Neural progenitor cell (in vitro differentiated cells): Measurements from ENCODE around the gene UBAC1. TPM values are rescaled to one million over a fixed set of nuclear protein-coding genes. Genes with fewer than 3 reads are reported as not detected.

Source experiments
- DNase-seq: peaks from one replicate; pipeline ENCODE4 v3.0.0-alpha.2; 2016; ENCODE audit warnings: low spot score
- H2AFZ ChIP-seq: fragments of 200-600 bp; sonication (generic); replicated peaks from 2 replicates; pipeline ENCODE4 v1.6.1; 2016; ENCODE audit warnings: antibody characterized with exemption
- H3F3A ChIP-seq: fragments of 200-600 bp; sonication (generic); 2 replicates; pipeline ENCODE4 v1.6.1; 2016; ENCODE audit warnings: antibody characterized with exemption, low read depth
- H3K27ac ChIP-seq: fragments of 200-600 bp; sonication (generic); 2 replicates; pipeline ENCODE4 v1.5.1; 2016; ENCODE audit warnings: mild to moderate bottlenecking
- H3K27me3 ChIP-seq: fragments of 200-600 bp; sonication (generic); 2 replicates; pipeline ENCODE4 v1.6.1; 2016; ENCODE audit warnings: mild to moderate bottlenecking, moderate library complexity
- H3K36me3 ChIP-seq: fragments of 200-600 bp; sonication (generic); 2 replicates; pipeline ENCODE4 v1.5.1; 2016
- H3K4me1 ChIP-seq: fragments of 200-600 bp; sonication (generic); 2 replicates; pipeline ENCODE4 v1.6.1; 2016; ENCODE audit warnings: mixed run types
- H3K4me2 ChIP-seq: fragments of 200-600 bp; sonication (generic); 2 replicates; pipeline ENCODE4 v1.6.1; 2016
- H3K4me3 ChIP-seq: fragments of 200-600 bp; sonication (generic); 2 replicates; pipeline ENCODE4 v1.5.1; 2016
- H3K79me2 ChIP-seq: fragments of 200-600 bp; sonication (generic); 2 replicates; pipeline ENCODE4 v1.6.1; 2016; ENCODE audit warnings: low read depth
- H3K9ac ChIP-seq: fragments of 200-600 bp; sonication (generic); 2 replicates; pipeline ENCODE4 v1.6.1; 2016
- H3K9me3 ChIP-seq: fragments of 200-600 bp; sonication (generic); 2 replicates; pipeline ENCODE4 v1.5.1; 2016; ENCODE audit warnings: low read depth
- H4K20me1 ChIP-seq: fragments of 200-600 bp; sonication (generic); 2 replicates; pipeline ENCODE4 v1.6.1; 2016; ENCODE audit warnings: low read depth
- H3K27ac Mint-ChIP-seq: 3 replicates; pipeline ENCODE4 v1.8.0; 2021; ENCODE audit warnings: mixed read lengths
- H3K27me3 Mint-ChIP-seq: 2 replicates; pipeline ENCODE4 v1.8.0; 2022; ENCODE audit warnings: low read depth, mild to moderate bottlenecking, inconsistent platforms, moderate library complexity, mixed read lengths; ENCODE audit not compliant: insufficient read depth
- H3K36me3 Mint-ChIP-seq: 3 replicates; pipeline ENCODE4 v1.8.0; 2021; ENCODE audit warnings: mixed read lengths
- H3K4me1 Mint-ChIP-seq: 3 replicates; pipeline ENCODE4 v1.8.0; 2021; ENCODE audit warnings: mixed read lengths
- H3K4me3 Mint-ChIP-seq: 3 replicates; pipeline ENCODE4 v1.8.0; 2021; ENCODE audit warnings: mild to moderate bottlenecking, moderate library complexity, mixed read lengths
- H3K9me3 Mint-ChIP-seq: 3 replicates; pipeline ENCODE4 v1.8.0; 2020; ENCODE audit warnings: mixed read lengths
- CTCF ChIP-seq: fragments of 200-600 bp; sonication (generic); IDR thresholded peaks from 2 replicates; pipeline ENCODE4 v1.5.1; 2017; ENCODE audit warnings: antibody characterized with exemption, mild to moderate bottlenecking
- EZH2 ChIP-seq: fragments of 200-600 bp; sonication (generic); IDR thresholded peaks from 2 replicates; pipeline ENCODE4 v1.6.1; 2017; ENCODE audit warnings: antibody characterized with exemption, mild to moderate bottlenecking, moderate library complexity
- EZH2phosphoT487 ChIP-seq: fragments of 200-600 bp; sonication (generic); IDR thresholded peaks from 2 replicates; pipeline ENCODE4 v1.6.1; 2017; ENCODE audit warnings: antibody characterized with exemption
- total RNA-seq: library from RNA; depleted of rRNA; stranded (reverse); fragments of >200 nt; gene quantifications from 2 replicates; pipeline ENCODE4 v1.2.3, GENCODE V29; 2015; ENCODE audit warnings: low replicate concordance

Gene UBAC1
- total RNA-seq, 1 donor from 2014 or later = 66.0 TPM

- H3K4me3 Mint-ChIP-seq = no peak overlapping the region
- peaks cover 3% of the 10 kb centered on the region for H3K27me3 Mint-ChIP-seq
- H3K9ac ChIP-seq = no peak overlapping the region
- no peak overlapping the region for H3K4me2 ChIP-seq
- H3K79me2 ChIP-seq = peaks cover 100% of the 10 kb centered on the region
- H3K4me3 ChIP-seq = no peak overlapping the region
- peaks cover 21% of the 10 kb centered on the region for H3K4me1 ChIP-seq
- no peak overlapping the region for H3K27ac ChIP-seq
- peaks cover 69% of the 10 kb centered on the region for H3K4me1 Mint-ChIP-seq
- H4K20me1 ChIP-seq = peaks cover 100% of the 10 kb centered on the region
- TF ChIP-seq CTCF = no peak
- no peak for TF ChIP-seq EZH2
- TF ChIP-seq EZH2phosphoT487 = no peak
- no peak for DNase-seq
- no peaks in the 10 kb centered on the region for H3K9me3 ChIP-seq
- H3K27ac Mint-ChIP-seq = peak overlapping the region; percentile 61
- H3K36me3 Mint-ChIP-seq = peaks cover 8% of the 10 kb centered on the region
- H2AFZ ChIP-seq = no peak overlapping the region
- H3K36me3 ChIP-seq = no peaks in the 10 kb centered on the region
- peaks cover 5% of the 10 kb centered on the region for H3F3A ChIP-seq
- no peaks in the 10 kb centered on the region for H3K9me3 Mint-ChIP-seq
- H3K27me3 ChIP-seq = no peaks in the 10 kb centered on the region
Measured at GRCh38 chr9:135886147-135886981, 74.8 kb downstream of the UBAC1 start.

- H2AFZ ChIP-seq = no peak overlapping the region
- peaks cover 3% of the 10 kb centered on the region for H3K27me3 Mint-ChIP-seq
- no peak for TF ChIP-seq EZH2
- no peak for TF ChIP-seq CTCF
- TF ChIP-seq EZH2phosphoT487 = no peak
- H3F3A ChIP-seq = no peaks in the 10 kb centered on the region
- H4K20me1 ChIP-seq = peaks cover 100% of the 10 kb centered on the region
- peaks cover 9% of the 10 kb centered on the region for H3K36me3 Mint-ChIP-seq
- no peaks in the 10 kb centered on the region for H3K36me3 ChIP-seq
- H3K4me2 ChIP-seq = no peak overlapping the region
- no peak overlapping the region for H3K9ac ChIP-seq
- peaks cover 100% of the 10 kb centered on the region for H3K79me2 ChIP-seq
- no peaks in the 10 kb centered on the region for H3K27me3 ChIP-seq
- H3K4me3 Mint-ChIP-seq = no peak overlapping the region
- no peaks in the 10 kb centered on the region for H3K9me3 Mint-ChIP-seq
- H3K4me1 ChIP-seq = peaks cover 10% of the 10 kb centered on the region
- peak overlapping the region; percentile 69 for H3K27ac Mint-ChIP-seq
- peaks cover 58% of the 10 kb centered on the region for H3K4me1 Mint-ChIP-seq
- no peak overlapping the region for H3K27ac ChIP-seq
- DNase-seq = no peak
- H3K4me3 ChIP-seq = no peak overlapping the region
- H3K9me3 ChIP-seq = no peaks in the 10 kb centered on the region
Measured at GRCh38 chr9:135885100-135885853, 75.9 kb downstream of the UBAC1 start.

GRCh38 chr9:135884328-135885035 lies 76.7 kb downstream of the UBAC1 start:
- DNase-seq = no peak
- Mint-ChIP-seq H3K27me3 (peaks cover 3% of the 10 kb centered on the region), H3K4me1 (peaks cover 52% of the 10 kb centered on the region), H3K36me3 (peaks cover 9% of the 10 kb centered on the region), H3K27ac (no peak overlapping the region), H3K4me3 (no peak overlapping the region), H3K9me3 (no peaks in the 10 kb centered on the region)
- Histone ChIP-seq H3K36me3 (no peaks in the 10 kb centered on the region), H2AFZ (no peak overlapping the region), H3K27ac (no peak overlapping the region), H3K4me1 (peaks cover 3% of the 10 kb centered on the region), H3K79me2 (peaks cover 100% of the 10 kb centered on the region), H3F3A (no peaks in the 10 kb centered on the region), H3K9ac (no peak overlapping the region), H3K4me3 (no peak overlapping the region), H3K4me2 (no peak overlapping the region), H4K20me1 (peaks cover 100% of the 10 kb centered on the region), H3K9me3 (no peaks in the 10 kb centered on the region), H3K27me3 (no peaks in the 10 kb centered on the region)
- TF ChIP-seq CTCF (no peak), EZH2phosphoT487 (no peak), EZH2 (no peak)
